Measurements from ENCODE around the gene SERAC1. TPM values are rescaled to one million over a fixed set of nuclear protein-coding genes. Genes with fewer than 3 reads are reported as not detected.

Gene SERAC1
- polyA plus RNA-seq, 1 donor (not counting 4 experiments of a cell fraction or from before 2014, with no cell fraction given): 10.1 TPM

- TF ChIP-seq EZH2 (IDR thresholded peaks at IDR 0.05; ENCODE audit: low read length) (no peak), CTCF (optimal IDR thresholded peaks at IDR 0.05 in 1 of 3, IDR thresholded peaks at IDR 0.05 in 1 of 3, conservative IDR thresholded peaks at IDR 0.05 in 1 of 3; ENCODE audit: extremely low read depth in 1 of 3, insufficient read depth in 2 of 3, low read length in 3 of 3) (no peak)
- Histone ChIP-seq H3K9me3 (ENCODE audit: control insufficient read depth, low read depth, low read length) (no peaks in the 10 kb centered on the region), H3K9ac (ENCODE audit: control insufficient read depth, extremely low read depth, insufficient read depth, low read length) (no peak overlapping the region), H3K4me2 (ENCODE audit: control insufficient read depth, extremely low read depth, insufficient read depth, low read depth, low read length) (no peak overlapping the region), H3K4me3 (ENCODE audit: control insufficient read depth in 2 of 3, extremely low read depth in 1 of 3, insufficient read depth in 2 of 3, low read depth in 1 of 3, low read length in 3 of 3) (no peak overlapping the region), H3K27me3 (ENCODE audit: control insufficient read depth, extremely low read depth, insufficient read depth, low read length) (no peaks in the 10 kb centered on the region), H3K9me1 (ENCODE audit: control insufficient read depth, extremely low read depth, insufficient read depth, low read length) (no peaks in the 10 kb centered on the region), H2AFZ (ENCODE audit: control insufficient read depth, low read length) (no peak overlapping the region), H3K4me1 (ENCODE audit: control insufficient read depth, extremely low read depth, insufficient read depth, low read length) (peaks cover 36% of the 10 kb centered on the region), H3K36me3 (ENCODE audit: control insufficient read depth in 2 of 2, extremely low read depth in 1 of 2, insufficient read depth in 2 of 2, low read length in 2 of 2) (peaks cover 2 to 6% of the 10 kb centered on the region in 2 experiments), H3K27ac (ENCODE audit: control insufficient read depth, insufficient read depth, low read length) (no peak overlapping the region), H3K79me2 (ENCODE audit: control insufficient read depth, insufficient read depth, low read length) (no peaks in the 10 kb centered on the region), H4K20me1 (ENCODE audit: control insufficient read depth, extremely low read depth, insufficient read depth, low read length) (no peaks in the 10 kb centered on the region)
- FAIRE-seq (no peak), DNase-seq (ENCODE audit: low read depth, low spot score) (no peak)
- dilution Hi-C loops (cut with MboI; ENCODE audit: extremely low pct_ligation_motif_present, low sequenced_read_pairs): no loop called here
Measured at GRCh38 chr6:158064725-158065251, 103.3 kb downstream of the SERAC1 start.

- Histone ChIP-seq H3K4me2 (ENCODE audit: control insufficient read depth, extremely low read depth, insufficient read depth, low read depth, low read length) (no peak overlapping the region), H3K9ac (ENCODE audit: control insufficient read depth, extremely low read depth, insufficient read depth, low read length) (no peak overlapping the region), H3K4me1 (ENCODE audit: control insufficient read depth, extremely low read depth, insufficient read depth, low read length) (peaks cover 28% of the 10 kb centered on the region), H3K9me1 (ENCODE audit: control insufficient read depth, extremely low read depth, insufficient read depth, low read length) (no peaks in the 10 kb centered on the region), H3K79me2 (ENCODE audit: control insufficient read depth, insufficient read depth, low read length) (no peaks in the 10 kb centered on the region), H3K9me3 (ENCODE audit: control insufficient read depth, low read depth, low read length) (no peaks in the 10 kb centered on the region), H4K20me1 (ENCODE audit: control insufficient read depth, extremely low read depth, insufficient read depth, low read length) (no peaks in the 10 kb centered on the region), H2AFZ (ENCODE audit: control insufficient read depth, low read length) (no peak overlapping the region), H3K27ac (ENCODE audit: control insufficient read depth, insufficient read depth, low read length) (no peak overlapping the region), H3K27me3 (ENCODE audit: control insufficient read depth, extremely low read depth, insufficient read depth, low read length) (no peaks in the 10 kb centered on the region), H3K4me3 (ENCODE audit: control insufficient read depth in 2 of 3, extremely low read depth in 1 of 3, insufficient read depth in 2 of 3, low read depth in 1 of 3, low read length in 3 of 3) (no peak overlapping the region), H3K36me3 (ENCODE audit: control insufficient read depth in 2 of 2, extremely low read depth in 1 of 2, insufficient read depth in 2 of 2, low read length in 2 of 2) (peaks cover 2 to 6% of the 10 kb centered on the region in 2 experiments)
- no peak for DNase-seq (ENCODE audit: low read depth, low spot score)
- TF ChIP-seq EZH2 (IDR thresholded peaks at IDR 0.05; ENCODE audit: low read length): no peak
- no peak for TF ChIP-seq CTCF (optimal IDR thresholded peaks at IDR 0.05 in 1 of 3, IDR thresholded peaks at IDR 0.05 in 1 of 3, conservative IDR thresholded peaks at IDR 0.05 in 1 of 3; ENCODE audit: extremely low read depth in 1 of 3, insufficient read depth in 2 of 3, low read length in 3 of 3)
- FAIRE-seq: no peak
- dilution Hi-C loops (cut with MboI; ENCODE audit: extremely low pct_ligation_motif_present, low sequenced_read_pairs): no loop called here
Measured at GRCh38 chr6:158063736-158064135, 104.3 kb downstream of the SERAC1 start.
